HG02763 (cell line): ENCODE data around the gene SLN.

Experiments used
- ATAC-seq: cut with Tn5 transposase; IDR thresholded peaks from one replicate; pipeline ENCODE4 v1.9.1; 2021; ENCODE audit warnings: mild to moderate bottlenecking, moderate library complexity; ENCODE audit not compliant: unreplicated experiment

The SLN gene

GRCh38 chr11:107688322-107688918, 23.4 kb downstream of the SLN start:
- no peak for ATAC-seq

DNA sequence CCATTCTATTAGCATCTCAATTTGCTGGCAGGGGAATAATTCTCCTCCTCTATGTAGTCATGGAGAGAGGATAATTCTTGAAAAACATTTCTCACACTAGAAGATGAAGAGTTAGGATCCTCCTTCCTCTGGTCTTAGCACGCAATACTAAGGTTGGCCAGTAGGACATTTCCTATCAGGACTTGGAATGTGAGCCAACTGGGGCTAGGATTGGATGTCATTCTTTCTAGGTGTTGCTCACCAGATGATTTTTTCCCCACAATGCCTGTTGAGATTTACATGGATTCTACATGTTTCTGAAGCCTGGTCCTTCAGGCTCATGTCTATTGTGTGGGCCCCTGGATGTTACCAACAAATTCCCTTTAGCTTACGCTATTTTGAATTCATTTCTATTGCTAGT, 28.0 kb downstream of the SLN start:
- ATAC-seq = no peak

DNA sequence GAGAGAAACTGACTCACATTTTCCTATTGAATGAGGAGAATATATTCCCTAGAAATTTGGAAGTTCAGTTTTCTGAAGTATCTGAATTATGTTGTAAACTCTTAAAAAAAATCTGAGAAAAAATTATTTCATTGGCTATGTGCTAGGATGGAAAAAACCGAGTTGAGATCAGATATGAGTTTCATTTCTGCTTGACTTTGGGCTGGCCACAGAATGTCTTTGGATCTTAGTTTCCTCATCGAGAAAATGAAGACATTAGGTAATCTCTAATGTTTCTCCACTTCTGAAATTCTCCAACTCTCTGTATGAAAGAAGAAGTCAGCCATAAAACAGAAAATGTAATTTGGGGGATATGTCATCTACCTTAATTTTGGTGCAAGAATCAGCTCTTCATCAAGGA, 28.8 kb downstream of the SLN start:
- no peak for ATAC-seq

DNA sequence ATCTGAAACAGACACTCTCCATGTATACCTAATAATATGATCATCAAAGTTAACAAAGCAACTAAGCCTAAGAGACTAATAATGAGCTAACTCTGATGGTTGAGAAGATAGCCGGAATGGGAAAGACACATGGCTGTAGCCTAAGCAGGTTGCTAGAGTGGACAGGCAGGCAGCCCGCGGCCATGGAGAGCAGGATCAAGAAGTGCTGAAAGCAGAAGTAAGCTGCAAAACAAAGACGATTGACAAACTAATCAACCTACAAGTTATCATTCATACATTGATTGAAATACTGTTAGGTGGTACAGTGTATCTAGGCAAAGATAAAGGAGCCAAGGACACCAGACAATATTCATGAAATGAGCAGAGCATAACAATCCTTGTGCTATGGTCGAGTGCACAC, 29.3 kb downstream of the SLN start:
- ATAC-seq = no peak

GRCh38 chr11:107682171-107682570, 29.7 kb downstream of the SLN start:
- ATAC-seq = no peak

DNA sequence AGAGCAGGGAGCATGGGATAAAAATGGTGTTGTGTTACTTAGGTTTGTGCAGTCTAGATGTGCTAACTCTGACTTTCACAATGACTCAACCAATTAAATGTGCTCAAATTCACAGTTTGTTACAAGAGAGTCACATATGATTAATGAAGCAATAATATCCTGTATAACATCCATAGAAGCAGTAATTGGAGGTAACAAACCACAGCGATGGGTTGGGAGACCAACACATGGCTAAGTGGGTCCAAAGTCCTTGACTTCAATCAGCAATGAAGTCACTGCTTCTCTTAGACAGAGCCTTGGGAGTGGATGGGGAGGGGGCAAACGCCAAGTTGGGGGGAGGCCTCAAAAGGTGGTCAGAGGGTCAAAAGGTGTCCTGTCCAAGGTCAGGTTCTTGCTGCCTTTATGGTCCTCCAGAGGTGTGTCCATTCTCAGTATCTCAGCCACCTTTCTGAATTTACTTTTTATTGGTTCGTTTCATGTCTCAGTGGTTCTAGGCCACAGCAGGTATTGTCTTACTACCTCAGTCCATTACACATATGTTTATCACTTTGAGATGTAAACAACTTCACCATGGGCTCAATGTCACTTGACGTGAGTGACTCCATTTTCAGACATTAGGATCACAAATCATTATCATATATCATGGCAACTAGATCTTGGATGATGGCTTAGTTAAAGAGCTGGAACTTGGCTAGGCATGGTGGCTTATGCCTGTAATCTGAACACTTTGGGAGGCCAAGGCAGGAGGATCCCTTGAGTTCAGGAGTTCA, 32.4 kb downstream of the SLN start:
- no peak for ATAC-seq

- ATAC-seq = no peak
These were observed 33.3 kb downstream of the SLN start for GRCh38 chr11:107678632-107678971.

GRCh38 chr11:107677924-107678631, 33.8 kb downstream of the SLN start:
- no peak for ATAC-seq

DNA sequence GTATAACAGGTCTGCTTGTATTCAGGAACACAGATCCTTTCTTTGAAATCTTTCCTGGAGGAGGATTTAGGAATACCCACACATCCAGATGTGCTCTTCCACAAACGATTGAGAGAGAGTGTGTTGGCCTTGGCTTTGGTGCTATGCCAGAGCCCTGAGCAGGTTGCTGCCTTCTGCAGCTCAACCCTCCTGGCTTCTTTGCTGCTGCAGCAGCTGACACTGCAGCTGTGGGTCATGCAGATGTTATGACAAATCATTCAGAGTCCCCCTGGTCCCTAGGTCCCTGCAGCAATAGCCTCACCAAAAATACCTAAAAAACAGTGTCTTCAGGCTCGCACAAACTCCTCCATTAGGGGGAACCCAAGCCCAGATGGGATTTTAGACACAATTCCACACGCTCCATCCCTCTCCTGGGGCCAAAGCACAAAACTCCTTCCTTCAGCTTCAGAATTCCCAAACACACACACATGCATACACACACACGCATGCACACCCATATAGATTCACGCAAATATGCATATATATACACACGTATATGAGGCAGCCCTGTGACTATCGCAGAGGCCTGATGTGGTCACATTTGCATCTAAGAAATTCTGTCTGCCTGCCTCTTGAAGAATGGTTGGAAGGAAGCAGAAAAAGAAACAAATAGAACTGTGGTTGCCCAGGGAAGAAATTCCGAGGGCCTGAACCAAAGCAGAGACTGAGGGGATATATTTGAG, 35.4 kb downstream of the SLN start:
- no peak for ATAC-seq

DNA sequence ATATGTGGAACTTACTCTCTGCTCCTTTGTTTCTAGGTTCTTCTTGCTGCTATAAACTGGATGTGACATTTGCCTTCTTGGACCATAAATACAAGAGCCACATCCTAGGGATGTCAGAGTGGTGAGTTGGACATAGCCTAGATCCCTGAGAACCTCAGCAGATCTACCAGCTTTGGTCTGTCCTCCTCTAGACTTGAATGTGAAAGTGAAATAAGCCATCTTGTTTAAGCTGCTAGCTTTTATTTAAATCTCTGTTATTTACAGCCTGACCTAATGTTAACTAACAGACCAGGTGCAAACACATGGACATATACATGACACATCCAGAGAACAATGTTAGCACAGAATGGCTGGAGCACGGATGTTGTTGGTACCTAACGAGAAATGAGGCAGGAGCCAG, 36.0 kb downstream of the SLN start:
- ATAC-seq = no peak

GRCh38 chr11:107669893-107670601, 41.8 kb downstream of the SLN start:
- ATAC-seq = no peak

- ATAC-seq = no peak
These were observed 42.6 kb downstream of the SLN start for GRCh38 chr11:107669191-107669740.

DNA sequence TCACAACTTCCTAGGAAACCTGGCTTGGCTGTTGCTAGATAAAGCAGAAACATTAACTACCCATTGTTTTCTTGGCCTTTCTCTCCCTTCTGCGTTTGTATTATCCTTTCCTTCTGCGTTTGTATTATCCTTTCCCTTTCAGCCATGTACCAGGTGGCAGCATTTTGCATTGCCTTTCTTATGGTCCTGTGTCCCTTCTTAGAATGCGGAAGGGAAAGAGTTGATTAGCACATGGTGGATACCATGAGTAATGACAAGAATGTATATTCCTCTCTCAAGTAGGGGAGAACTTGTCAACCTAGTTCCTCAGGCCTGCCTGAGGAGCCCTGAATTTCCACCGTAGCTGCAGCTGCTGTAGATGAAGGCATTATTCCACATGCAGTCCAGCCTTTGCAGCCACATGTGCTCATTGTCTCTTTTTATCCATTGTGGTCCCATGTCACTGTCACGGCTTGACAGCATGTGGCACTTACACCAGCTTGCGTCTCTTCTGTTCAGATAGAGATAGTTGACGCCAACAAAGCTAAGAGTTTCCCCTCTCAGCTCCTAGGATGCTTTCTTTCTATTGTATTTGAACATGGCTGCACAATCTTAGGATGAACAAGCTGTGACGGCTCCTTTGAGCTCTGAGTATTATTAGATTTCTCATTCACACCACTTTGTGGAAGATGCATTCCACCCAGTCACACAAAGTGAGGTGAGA, 44.8 kb downstream of the SLN start:
- no peak for ATAC-seq

DNA sequence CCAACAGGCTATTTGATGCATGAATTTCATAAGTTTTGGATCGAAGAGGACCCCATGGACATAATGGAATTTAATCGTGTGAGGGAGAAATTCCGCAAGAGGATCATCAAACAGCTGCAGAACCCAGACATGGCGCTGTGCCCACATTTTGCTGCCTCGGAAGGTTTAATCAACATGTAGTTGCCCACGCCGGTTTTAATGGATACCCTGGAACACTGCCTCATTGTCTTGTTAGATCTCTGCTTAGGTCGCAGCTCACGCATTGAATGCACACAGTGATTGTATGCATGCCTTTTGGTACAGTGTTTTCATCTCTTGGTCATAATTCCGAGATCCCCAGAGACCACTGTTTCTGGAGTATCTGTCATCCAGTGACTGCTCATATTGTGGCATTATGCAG, 46.8 kb downstream of the SLN start:
- ATAC-seq = no peak

DNA sequence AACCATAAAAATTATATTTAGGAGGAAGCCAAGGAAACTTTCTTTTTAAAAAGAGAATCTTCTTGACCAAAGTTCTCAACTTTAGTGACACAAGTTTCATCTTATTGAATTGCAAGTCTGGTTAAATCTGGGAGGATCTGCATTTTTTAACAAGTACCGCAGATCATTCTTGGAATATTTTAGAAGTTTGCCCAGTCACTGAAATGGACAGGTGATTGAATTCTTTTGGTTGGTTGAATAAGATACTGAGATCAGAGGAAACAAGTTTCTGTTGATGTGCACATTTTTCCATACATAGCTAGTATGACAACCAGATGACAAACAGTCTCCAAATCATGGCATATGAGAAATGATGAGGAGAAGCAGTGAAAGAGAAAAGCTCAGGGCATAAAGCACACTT, 50.2 kb downstream of the SLN start:
- no peak for ATAC-seq

DNA sequence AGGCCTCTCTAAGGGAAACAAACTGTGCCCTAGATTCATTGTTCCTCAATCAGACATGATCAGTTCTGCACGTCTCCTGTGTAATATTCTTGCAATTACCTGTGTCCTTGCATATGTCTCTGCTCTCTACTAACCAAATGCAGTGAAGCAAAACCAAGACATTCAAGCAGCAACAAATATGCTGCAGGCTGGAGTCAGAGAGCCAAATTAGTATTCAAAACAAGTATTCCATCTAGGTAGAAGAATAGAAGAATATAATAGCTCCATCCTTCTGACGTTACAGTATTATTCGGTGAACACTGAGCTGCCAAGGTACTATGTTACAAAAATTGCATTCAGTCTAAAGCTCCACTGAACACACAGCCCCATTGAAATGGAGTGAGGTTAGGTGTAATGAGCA, 51.8 kb downstream of the SLN start:
- ATAC-seq = no peak

- no peak for ATAC-seq
These were observed 52.5 kb downstream of the SLN start for GRCh38 chr11:107659310-107659709.
